ENCODE measurements around the gene GPR45. TPM values are rescaled to one million over a fixed set of nuclear protein-coding genes. Genes with fewer than 3 reads are reported as not detected.

The GPR45 gene
- total and polyA plus RNA-seq, 2 experiments from 2014 or later = 0.21 to 0.26 TPM

DNA sequence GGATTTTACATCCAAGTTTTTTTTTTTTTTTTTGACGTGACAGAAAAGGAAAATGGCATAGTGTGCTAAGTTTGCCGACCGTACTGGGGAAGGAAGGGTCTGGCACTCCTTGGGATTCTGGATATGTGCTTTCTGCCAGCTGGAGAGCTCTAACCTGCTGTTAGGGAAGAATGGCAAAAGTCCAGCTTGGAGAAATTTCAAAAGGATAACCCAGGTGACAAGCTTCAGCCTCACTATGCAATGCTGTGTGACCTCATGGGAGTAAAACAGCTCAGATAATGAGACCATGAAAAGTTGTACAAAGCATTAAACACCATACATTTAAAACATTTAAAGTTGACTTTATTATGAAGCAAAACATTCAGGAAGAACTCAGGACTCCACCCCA, 10.3 kb upstream of the GPR45 start (continued):
- TF ChIP-seq, protein P1, sequence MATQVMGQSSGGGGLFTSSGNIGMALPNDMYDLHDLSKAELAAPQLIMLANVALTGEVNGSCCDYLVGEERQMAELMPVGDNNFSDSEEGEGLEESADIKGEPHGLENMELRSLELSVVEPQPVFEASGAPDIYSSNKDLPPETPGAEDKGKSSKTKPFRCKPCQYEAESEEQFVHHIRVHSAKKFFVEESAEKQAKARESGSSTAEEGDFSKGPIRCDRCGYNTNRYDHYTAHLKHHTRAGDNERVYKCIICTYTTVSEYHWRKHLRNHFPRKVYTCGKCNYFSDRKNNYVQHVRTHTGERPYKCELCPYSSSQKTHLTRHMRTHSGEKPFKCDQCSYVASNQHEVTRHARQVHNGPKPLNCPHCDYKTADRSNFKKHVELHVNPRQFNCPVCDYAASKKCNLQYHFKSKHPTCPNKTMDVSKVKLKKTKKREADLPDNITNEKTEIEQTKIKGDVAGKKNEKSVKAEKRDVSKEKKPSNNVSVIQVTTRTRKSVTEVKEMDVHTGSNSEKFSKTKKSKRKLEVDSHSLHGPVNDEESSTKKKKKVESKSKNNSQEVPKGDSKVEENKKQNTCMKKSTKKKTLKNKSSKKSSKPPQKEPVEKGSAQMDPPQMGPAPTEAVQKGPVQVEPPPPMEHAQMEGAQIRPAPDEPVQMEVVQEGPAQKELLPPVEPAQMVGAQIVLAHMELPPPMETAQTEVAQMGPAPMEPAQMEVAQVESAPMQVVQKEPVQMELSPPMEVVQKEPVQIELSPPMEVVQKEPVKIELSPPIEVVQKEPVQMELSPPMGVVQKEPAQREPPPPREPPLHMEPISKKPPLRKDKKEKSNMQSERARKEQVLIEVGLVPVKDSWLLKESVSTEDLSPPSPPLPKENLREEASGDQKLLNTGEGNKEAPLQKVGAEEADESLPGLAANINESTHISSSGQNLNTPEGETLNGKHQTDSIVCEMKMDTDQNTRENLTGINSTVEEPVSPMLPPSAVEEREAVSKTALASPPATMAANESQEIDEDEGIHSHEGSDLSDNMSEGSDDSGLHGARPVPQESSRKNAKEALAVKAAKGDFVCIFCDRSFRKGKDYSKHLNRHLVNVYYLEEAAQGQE (IDR thresholded peaks at IDR 0.05; ENCODE audit: unreplicated experiment) = no peak
- TF ChIP-seq JUNB (IDR thresholded peaks at IDR 0.05; ENCODE audit: unreplicated experiment) (no peak), NANOG (IDR thresholded peaks at IDR 0.05; ENCODE audit: borderline replicate concordance) (no peak)
- TF ChIP-seq, protein P2, sequence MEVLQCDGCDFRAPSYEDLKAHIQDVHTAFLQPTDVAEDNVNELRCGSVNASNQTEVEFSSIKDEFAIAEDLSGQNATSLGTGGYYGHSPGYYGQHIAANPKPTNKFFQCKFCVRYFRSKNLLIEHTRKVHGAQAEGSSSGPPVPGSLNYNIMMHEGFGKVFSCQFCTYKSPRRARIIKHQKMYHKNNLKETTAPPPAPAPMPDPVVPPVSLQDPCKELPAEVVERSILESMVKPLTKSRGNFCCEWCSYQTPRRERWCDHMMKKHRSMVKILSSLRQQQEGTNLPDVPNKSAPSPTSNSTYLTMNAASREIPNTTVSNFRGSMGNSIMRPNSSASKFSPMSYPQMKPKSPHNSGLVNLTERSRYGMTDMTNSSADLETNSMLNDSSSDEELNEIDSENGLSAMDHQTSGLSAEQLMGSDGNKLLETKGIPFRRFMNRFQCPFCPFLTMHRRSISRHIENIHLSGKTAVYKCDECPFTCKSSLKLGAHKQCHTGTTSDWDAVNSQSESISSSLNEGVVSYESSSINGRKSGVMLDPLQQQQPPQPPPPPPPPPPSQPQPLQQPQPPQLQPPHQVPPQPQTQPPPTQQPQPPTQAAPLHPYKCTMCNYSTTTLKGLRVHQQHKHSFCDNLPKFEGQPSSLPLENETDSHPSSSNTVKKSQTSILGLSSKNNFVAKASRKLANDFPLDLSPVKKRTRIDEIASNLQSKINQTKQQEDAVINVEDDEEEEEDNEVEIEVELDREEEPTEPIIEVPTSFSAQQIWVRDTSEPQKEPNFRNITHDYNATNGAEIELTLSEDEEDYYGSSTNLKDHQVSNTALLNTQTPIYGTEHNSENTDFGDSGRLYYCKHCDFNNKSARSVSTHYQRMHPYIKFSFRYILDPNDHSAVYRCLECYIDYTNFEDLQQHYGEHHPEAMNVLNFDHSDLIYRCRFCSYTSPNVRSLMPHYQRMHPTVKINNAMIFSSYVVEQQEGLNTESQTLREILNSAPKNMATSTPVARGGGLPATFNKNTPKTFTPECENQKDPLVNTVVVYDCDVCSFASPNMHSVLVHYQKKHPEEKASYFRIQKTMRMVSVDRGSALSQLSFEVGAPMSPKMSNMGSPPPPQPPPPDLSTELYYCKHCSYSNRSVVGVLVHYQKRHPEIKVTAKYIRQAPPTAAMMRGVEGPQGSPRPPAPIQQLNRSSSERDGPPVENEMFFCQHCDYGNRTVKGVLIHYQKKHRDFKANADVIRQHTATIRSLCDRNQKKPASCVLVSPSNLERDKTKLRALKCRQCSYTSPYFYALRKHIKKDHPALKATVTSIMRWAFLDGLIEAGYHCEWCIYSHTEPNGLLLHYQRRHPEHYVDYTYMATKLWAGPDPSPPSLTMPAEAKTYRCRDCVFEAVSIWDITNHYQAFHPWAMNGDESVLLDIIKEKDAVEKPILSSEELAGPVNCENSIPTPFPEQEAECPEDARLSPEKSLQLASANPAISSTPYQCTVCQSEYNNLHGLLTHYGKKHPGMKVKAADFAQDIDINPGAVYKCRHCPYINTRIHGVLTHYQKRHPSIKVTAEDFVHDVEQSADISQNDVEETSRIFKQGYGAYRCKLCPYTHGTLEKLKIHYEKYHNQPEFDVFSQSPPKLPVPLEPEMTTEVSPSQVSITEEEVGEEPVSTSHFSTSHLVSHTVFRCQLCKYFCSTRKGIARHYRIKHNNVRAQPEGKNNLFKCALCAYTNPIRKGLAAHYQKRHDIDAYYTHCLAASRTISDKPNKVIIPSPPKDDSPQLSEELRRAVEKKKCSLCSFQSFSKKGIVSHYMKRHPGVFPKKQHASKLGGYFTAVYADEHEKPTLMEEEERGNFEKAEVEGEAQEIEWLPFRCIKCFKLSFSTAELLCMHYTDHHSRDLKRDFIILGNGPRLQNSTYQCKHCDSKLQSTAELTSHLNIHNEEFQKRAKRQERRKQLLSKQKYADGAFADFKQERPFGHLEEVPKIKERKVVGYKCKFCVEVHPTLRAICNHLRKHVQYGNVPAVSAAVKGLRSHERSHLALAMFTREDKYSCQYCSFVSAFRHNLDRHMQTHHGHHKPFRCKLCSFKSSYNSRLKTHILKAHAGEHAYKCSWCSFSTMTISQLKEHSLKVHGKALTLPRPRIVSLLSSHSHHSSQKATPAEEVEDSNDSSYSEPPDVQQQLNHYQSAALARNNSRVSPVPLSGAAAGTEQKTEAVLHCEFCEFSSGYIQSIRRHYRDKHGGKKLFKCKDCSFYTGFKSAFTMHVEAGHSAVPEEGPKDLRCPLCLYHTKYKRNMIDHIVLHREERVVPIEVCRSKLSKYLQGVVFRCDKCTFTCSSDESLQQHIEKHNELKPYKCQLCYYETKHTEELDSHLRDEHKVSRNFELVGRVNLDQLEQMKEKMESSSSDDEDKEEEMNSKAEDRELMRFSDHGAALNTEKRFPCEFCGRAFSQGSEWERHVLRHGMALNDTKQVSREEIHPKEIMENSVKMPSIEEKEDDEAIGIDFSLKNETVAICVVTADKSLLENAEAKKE (CRISPR knock-in tag; IDR thresholded peaks at IDR 0.05) = no peak

DNA sequence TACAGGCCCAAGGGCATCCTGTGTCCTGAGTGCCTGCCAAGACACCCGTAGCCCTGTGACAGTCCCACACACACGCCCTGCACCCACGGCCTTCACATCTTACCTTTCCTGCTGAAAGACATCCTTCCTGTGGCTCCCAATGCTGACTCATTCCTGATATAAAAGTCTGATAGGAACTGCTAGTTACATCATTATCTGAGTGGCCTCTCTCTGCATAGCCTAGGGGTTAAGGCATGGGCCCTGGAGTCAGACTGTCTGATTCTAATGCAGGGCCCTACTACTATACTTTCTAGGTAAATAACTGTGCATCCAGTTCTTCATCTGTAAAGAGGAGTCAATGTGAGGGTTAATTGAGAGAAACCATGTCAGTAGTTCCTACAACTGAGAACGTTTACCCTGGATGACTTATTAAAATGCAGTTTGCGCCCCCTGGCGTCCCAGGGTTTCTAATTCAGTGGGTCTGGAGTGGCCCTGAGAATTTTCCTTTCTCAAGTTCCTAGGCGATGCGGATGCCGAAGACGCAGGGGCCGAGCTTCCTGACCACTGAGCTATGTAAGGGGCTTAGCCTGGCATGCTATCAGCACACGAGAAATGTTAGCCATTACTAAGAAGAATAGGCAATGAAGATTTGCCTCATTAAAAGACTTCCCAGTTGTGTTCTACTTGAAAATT, 6.0 kb upstream of the GPR45 start:
- peak overlapping the region; percentile 88; the same call in 1 of the 2 replicates for H3K27ac Mint-ChIP-seq
- H3K4me2 ChIP-seq = no peak overlapping the region

More for the DNA sequence above, 6.0 kb upstream of the GPR45 start:
- Histone ChIP-seq H3K27me3 (ENCODE audit: insufficient read depth) (0 out of 2 replicates have a peak, but pooled peaks cover 5% of the 10 kb centered on the region), H3K4me1 (ENCODE audit: insufficient read depth) (peaks cover 5% of the 10 kb centered on the region; the same call in 1 of the 2 replicates), H3K36me3 (ENCODE audit: insufficient read depth) (no peaks in the 10 kb centered on the region), H3K9me2 (ENCODE audit: insufficient read depth) (no peaks in the 10 kb centered on the region), H3K79me2 (replicated peaks; ENCODE audit: insufficient read depth) (no peaks in the 10 kb centered on the region), H3K4me3 (no peak overlapping the region), H2AFZ (0 out of 2 replicates have a peak overlapping the region, but pooled peaks have one; percentile 9), H4K20me1 (replicated peaks; ENCODE audit: insufficient read depth) (no peaks in the 10 kb centered on the region), H3K27ac (ENCODE audit: low read depth) (no peak overlapping the region), H3F3A (replicated peaks; ENCODE audit: low read depth) (no peaks in the 10 kb centered on the region)
- peaks cover 6% of the 10 kb centered on the region for H3K27me3 Mint-ChIP-seq (ENCODE audit: insufficient read depth, low read depth, poor library complexity)
- H3K4me3 Mint-ChIP-seq = no peak overlapping the region
- ATAC-seq (peak; percentile 82), DNase-seq (ENCODE audit: low spot score) (peak; percentile 98)
- H3K9me3 Mint-ChIP-seq = no peaks in the 10 kb centered on the region; the same call in 2 of the 3 replicates
- no peaks in the 10 kb centered on the region for H3K36me3 Mint-ChIP-seq (ENCODE audit: low read depth)
- TF ChIP-seq CREB1 (CRISPR knock-in tag; IDR thresholded peaks at IDR 0.05; ENCODE audit: low read depth) = no peak
- TF ChIP-seq STAT1 (IDR thresholded peaks at IDR 0.05; ENCODE audit: unreplicated experiment) = no peak
- no peak for TF ChIP-seq POLR2AphosphoS5 (IDR thresholded peaks at IDR 0.05; ENCODE audit: low read depth)
- TF ChIP-seq, protein P3, sequence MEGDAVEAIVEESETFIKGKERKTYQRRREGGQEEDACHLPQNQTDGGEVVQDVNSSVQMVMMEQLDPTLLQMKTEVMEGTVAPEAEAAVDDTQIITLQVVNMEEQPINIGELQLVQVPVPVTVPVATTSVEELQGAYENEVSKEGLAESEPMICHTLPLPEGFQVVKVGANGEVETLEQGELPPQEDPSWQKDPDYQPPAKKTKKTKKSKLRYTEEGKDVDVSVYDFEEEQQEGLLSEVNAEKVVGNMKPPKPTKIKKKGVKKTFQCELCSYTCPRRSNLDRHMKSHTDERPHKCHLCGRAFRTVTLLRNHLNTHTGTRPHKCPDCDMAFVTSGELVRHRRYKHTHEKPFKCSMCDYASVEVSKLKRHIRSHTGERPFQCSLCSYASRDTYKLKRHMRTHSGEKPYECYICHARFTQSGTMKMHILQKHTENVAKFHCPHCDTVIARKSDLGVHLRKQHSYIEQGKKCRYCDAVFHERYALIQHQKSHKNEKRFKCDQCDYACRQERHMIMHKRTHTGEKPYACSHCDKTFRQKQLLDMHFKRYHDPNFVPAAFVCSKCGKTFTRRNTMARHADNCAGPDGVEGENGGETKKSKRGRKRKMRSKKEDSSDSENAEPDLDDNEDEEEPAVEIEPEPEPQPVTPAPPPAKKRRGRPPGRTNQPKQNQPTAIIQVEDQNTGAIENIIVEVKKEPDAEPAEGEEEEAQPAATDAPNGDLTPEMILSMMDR (conservative IDR thresholded peaks at IDR 0.05; ENCODE audit: low read depth in 2 of 2) = peak; percentile 81 to 84
- no peak for TF ChIP-seq JUNB (IDR thresholded peaks at IDR 0.05; ENCODE audit: unreplicated experiment)
- no peak for TF ChIP-seq EZH2 (IDR thresholded peaks at IDR 0.05; ENCODE audit: low read depth, unreplicated experiment)
- TF ChIP-seq EZH2phosphoT487 (IDR thresholded peaks at IDR 0.05; ENCODE audit: unreplicated experiment) = no peak
- TF ChIP-seq, protein P4, sequence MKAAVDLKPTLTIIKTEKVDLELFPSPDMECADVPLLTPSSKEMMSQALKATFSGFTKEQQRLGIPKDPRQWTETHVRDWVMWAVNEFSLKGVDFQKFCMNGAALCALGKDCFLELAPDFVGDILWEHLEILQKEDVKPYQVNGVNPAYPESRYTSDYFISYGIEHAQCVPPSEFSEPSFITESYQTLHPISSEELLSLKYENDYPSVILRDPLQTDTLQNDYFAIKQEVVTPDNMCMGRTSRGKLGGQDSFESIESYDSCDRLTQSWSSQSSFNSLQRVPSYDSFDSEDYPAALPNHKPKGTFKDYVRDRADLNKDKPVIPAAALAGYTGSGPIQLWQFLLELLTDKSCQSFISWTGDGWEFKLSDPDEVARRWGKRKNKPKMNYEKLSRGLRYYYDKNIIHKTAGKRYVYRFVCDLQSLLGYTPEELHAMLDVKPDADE (IDR thresholded peaks at IDR 0.05) = no peak
- H3K4me1 Mint-ChIP-seq = peaks cover 18% of the 10 kb centered on the region

Measured in GM23338 (cell line).